ENCODE measurements around the gene ADORA1.

Gene ADORA1

GRCh38 chr1:203210350-203210749, 82.8 kb downstream of the ADORA1 start:
- no peak for DNase-seq (ENCODE audit: extremely low read depth in 1 of 2, low read depth in 1 of 2)

GRCh38 chr1:203210988-203211387, 83.5 kb downstream of the ADORA1 start:
- DNase-seq (ENCODE audit: extremely low read depth in 1 of 2, low read depth in 1 of 2), result no peak

GRCh38 chr1:203211812-203212211, 84.3 kb downstream of the ADORA1 start:
- no peak for DNase-seq (ENCODE audit: extremely low read depth in 1 of 2, low read depth in 1 of 2)

GRCh38 chr1:203213126-203213525, 85.6 kb downstream of the ADORA1 start:
- no peak for DNase-seq (ENCODE audit: extremely low read depth in 1 of 2, low read depth in 1 of 2)

DNA sequence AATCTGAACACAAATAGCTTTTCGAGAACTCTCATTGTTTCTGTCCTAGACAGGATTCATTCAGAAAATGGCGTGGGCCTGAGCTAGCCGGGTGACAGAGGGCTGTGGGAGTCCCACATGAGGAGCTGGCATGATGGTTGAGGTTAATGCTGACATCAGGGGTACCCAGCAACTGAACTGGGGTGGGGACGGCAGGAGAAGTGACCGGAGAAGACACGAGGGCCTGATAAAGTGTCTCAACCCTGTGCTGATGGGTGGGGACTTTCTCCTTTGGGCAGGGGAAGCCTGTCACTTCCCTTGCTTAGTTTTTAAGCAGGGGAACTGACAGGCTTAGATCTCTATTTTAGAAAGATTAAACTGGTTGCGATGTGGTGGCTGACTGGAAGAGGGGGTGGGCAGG, 87.3 kb downstream of the ADORA1 start:
- no peak for DNase-seq (ENCODE audit: extremely low read depth in 1 of 2, low read depth in 1 of 2)

- no peak for DNase-seq (ENCODE audit: extremely low read depth in 1 of 2, low read depth in 1 of 2)
Measured at GRCh38 chr1:203215573-203215972, 88.0 kb downstream of the ADORA1 start.

DNA sequence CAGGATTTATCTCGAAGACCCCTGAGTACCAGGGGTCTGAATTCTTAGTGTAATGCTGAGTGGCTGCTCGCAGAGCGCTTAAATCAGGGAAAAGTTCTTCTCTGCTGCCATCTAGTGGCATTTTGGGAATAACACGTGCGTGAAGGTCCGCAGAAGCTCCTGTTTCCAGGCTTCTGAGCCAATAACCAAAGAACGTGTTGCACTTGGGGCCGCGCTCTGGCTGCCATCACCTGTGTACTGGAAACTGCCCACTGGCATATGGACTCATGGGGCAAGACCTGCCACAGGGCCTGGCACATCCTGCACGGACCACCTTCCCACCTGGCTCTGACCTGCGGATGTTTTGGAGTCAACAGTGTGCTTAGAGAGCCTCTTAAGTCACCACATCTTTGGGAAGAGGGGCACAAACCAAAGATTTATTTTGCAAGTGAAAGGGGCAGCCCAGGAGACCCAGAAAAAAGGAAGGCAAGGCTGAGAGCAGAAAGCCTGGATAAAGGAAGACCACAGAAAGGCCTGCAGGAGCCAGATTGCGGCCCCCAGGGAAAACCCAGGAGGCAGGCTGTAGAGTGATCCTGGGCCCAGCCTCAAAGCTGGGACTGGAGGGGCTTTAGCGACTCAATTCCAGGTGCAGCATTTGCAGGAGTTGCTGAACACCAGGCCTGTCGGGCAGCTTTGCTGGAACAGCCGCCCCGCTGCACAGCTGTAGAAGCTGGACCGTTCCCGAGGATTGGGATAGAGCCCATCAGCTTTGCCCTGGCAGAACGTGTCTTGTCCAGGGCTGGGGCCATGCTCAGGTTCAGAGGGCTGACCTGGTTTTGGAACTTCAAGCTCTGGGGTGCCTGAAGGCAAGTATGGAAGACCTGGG, 89.0 kb downstream of the ADORA1 start:
- peak in 1 of 2 donors; percentile 11 for DNase-seq (ENCODE audit: extremely low read depth in 1 of 2, low read depth in 1 of 2)

Measured in activated CD8-positive, alpha-beta memory T cell treated with anti-CD3 and anti-CD28 coated beads for 1 hour (primary cell).